ENCODE data around the gene CNTN5. TPM values are rescaled to one million over a fixed set of nuclear protein-coding genes. Genes with fewer than 3 reads are reported as not detected.

The CNTN5 gene
- total and polyA plus RNA-seq, 10 of the 15 experiments (the other 5 are each of a cell fraction or from before 2014, with no cell fraction given): 0.01 TPM; not detected in 9

DNA sequence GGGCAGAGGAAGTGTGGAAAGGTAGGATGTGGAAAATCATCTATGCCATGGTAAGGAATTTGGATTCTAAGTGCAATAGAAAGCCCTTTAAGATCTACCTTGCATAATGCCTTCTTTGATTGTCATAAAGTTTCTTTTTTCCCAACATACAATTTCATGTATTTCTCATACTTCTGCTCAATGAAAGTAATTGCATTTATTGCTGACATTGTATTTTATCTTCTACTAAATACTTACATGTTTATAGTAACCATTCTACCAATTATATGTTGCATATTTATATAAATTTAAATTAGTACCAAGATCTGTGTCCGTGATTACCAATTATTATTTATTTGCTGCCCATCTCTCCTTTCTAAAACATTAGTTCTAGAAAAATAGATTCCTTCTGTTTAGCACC is 114.8 kb downstream of the CNTN5 start (continued):
- TF ChIP-seq NFYA (IDR thresholded peaks at IDR 0.05; ENCODE audit: borderline replicate concordance, low read depth, low read length) (no peak), YBX1 (IDR thresholded peaks at IDR 0.05) (no peak), HDAC6 (IDR thresholded peaks at IDR 0.05; ENCODE audit: unreplicated experiment) (no peak)

DNA sequence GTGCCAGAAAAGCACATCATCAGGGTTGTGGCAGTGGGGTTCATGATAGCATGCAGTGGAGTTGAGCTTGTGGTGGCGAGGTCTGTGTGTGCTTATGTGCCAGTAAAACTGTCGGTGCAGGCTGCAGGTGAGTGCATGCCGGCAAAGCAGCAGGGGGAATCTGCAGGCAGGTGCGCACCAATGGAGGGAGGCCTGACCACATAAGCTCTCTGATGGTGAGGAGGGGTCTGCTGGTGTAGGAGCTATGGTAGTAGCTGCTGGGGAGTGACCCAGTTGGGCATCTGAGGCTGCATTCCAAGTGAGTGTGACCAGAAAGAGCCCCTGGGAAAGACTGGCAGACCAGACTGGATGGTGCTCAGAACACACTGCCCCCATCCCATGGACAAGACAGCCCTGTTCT is 121.5 kb downstream of the CNTN5 start:
- CTCF ChIA-PET: no interaction called here
- RAD21 ChIA-PET (ENCODE audit: unreplicated experiment): no interaction called here
- in situ Hi-C loops (cut with MboI): no loop called here

More for the DNA sequence above, 121.5 kb downstream of the CNTN5 start:
- Histone ChIP-seq H3K36me3 (ENCODE audit: control insufficient read depth in 2 of 2, insufficient read depth in 2 of 2, low read length in 1 of 2) (no peaks in the 10 kb centered on the region), H3K27ac (ENCODE audit: control insufficient read depth, insufficient read depth) (no peak overlapping the region), H3K9me3 (replicated peaks; ENCODE audit: control insufficient read depth, insufficient read depth, low read length) (no peaks in the 10 kb centered on the region), H3K79me2 (ENCODE audit: control insufficient read depth, insufficient read depth, low read length) (no peaks in the 10 kb centered on the region), H3K27me3 (replicated peaks in 1 of 2; ENCODE audit: control insufficient read depth in 2 of 2, insufficient read depth in 2 of 2, low read length in 1 of 2) (no peaks in the 10 kb centered on the region), H3K4me1 (ENCODE audit: control insufficient read depth, insufficient read depth, low read length) (no peaks in the 10 kb centered on the region), H2AFZ (ENCODE audit: control insufficient read depth, low read depth, low read length) (no peak overlapping the region), H3K4me2 (ENCODE audit: control insufficient read depth, insufficient read depth) (no peak overlapping the region), H4K20me1 (ENCODE audit: control insufficient read depth, insufficient read depth) (no peaks in the 10 kb centered on the region), H3K4me3 (no peak overlapping the region), H3K9ac (ENCODE audit: control insufficient read depth, insufficient read depth, low read length) (no peak overlapping the region)
- ATAC-seq: no peak; the same call in 2 of the 3 replicates
- TF ChIP-seq NBN (IDR thresholded peaks at IDR 0.05): no peak
- no peak for TF ChIP-seq RB1 (IDR thresholded peaks at IDR 0.05; ENCODE audit: borderline replicate concordance)
- no peak for TF ChIP-seq CBFB (IDR thresholded peaks at IDR 0.05; ENCODE audit: low read depth)
- TF ChIP-seq BMI1 (IDR thresholded peaks at IDR 0.05; ENCODE audit: borderline replicate concordance): no peak
- TF ChIP-seq ZBED1 (IDR thresholded peaks at IDR 0.05; ENCODE audit: borderline replicate concordance): no peak
- TF ChIP-seq RELA (IDR thresholded peaks at IDR 0.05; ENCODE audit: borderline replicate concordance, partially characterized antibody): no peak
- no peak for TF ChIP-seq NFYA (IDR thresholded peaks at IDR 0.05; ENCODE audit: borderline replicate concordance, low read depth, low read length)
- no peak for TF ChIP-seq ZNF217 (IDR thresholded peaks at IDR 0.05)
- TF ChIP-seq, protein P1, sequence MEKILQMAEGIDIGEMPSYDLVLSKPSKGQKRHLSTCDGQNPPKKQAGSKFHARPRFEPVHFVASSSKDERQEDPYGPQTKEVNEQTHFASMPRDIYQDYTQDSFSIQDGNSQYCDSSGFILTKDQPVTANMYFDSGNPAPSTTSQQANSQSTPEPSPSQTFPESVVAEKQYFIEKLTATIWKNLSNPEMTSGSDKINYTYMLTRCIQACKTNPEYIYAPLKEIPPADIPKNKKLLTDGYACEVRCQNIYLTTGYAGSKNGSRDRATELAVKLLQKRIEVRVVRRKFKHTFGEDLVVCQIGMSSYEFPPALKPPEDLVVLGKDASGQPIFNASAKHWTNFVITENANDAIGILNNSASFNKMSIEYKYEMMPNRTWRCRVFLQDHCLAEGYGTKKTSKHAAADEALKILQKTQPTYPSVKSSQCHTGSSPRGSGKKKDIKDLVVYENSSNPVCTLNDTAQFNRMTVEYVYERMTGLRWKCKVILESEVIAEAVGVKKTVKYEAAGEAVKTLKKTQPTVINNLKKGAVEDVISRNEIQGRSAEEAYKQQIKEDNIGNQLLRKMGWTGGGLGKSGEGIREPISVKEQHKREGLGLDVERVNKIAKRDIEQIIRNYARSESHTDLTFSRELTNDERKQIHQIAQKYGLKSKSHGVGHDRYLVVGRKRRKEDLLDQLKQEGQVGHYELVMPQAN (conservative IDR thresholded peaks at IDR 0.05): no peak
- no peak for TF ChIP-seq ZNF207 (IDR thresholded peaks at IDR 0.05; ENCODE audit: borderline replicate concordance)
- TF ChIP-seq, protein P2, sequence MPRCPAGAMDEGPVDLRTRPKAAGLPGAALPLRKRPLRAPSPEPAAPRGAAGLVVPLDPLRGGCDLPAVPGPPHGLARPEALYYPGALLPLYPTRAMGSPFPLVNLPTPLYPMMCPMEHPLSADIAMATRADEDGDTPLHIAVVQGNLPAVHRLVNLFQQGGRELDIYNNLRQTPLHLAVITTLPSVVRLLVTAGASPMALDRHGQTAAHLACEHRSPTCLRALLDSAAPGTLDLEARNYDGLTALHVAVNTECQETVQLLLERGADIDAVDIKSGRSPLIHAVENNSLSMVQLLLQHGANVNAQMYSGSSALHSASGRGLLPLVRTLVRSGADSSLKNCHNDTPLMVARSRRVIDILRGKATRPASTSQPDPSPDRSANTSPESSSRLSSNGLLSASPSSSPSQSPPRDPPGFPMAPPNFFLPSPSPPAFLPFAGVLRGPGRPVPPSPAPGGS (IDR thresholded peaks at IDR 0.05; ENCODE audit: borderline replicate concordance, insufficient read depth, low read depth, low read length, poor library complexity, severe bottlenecking): no peak
- TF ChIP-seq ZNF622 (IDR thresholded peaks at IDR 0.05): no peak
- intact Hi-C loops (cut with micrococcal nuclease; ENCODE audit: unreplicated experiment): no loop called here
- whole genome bisulfite sequencing (ENCODE audit: insufficient coverage, insufficient replicate concordance, low lambda C conversion rate, missing lambda C conversion rate): 36% methylated on average over 4 of the region's 4 CpGs
- no peak for DNase-seq (ENCODE audit: low read depth, low spot score)
- no peak for FAIRE-seq
- ChIA-PET POLR2A (no interaction called here), SMC1A (ENCODE audit: uncharacterized antibody, unreplicated experiment) (no interaction called here)
- BruUV-seq (replicated peaks): no TSS peak
